Peyer's patch (tissue), 4 donors: ENCODE results near the gene OR2S2. TPM values are rescaled to one million over a fixed set of nuclear protein-coding genes. Genes with fewer than 3 reads are reported as not detected.

Experiments
- DNase-seq, 3 donors: peaks; one replicate each; pipeline ENCODE4 v3.0.0-alpha.2; 2017 to 2019
- H3K27ac ChIP-seq, 4 donors: fragments of 200-600 bp; sonication (generic); one replicate each; pipeline ENCODE4 v1.5.1; 2016 to 2019
- H3K27me3 ChIP-seq, 2 donors: fragments of 200-600 bp; sonication (generic); one replicate each; pipeline ENCODE4 v1.5.1; 2019
- H3K36me3 ChIP-seq, 3 donors: fragments of 200-600 bp; sonication (generic); one replicate each; pipeline ENCODE4 v1.5.1; 2016 to 2019
- H3K4me1 ChIP-seq, 4 donors: fragments of 200-600 bp; sonication (generic); one replicate each; pipeline ENCODE4 v1.5.1; 2016 to 2019
- H3K4me3 ChIP-seq, 4 donors: fragments of 200-600 bp; sonication (generic); 1 replicate in 3 of 4; 2 replicates in 1 of 4; pipeline ENCODE4 v1.5.1; 2016 to 2019; ENCODE audit warnings: mild to moderate bottlenecking in 1 of 4
- H3K9me3 ChIP-seq, 4 donors: fragments of 200-600 bp; sonication (generic); one replicate each; pipeline ENCODE4 v1.5.1; 2016 to 2019; ENCODE audit warnings: mild to moderate bottlenecking in 1 of 4
- POLR2A ChIP-seq, 2 donors: fragments of 450-650 bp; IDR thresholded peaks; one replicate each; pipeline ENCODE4 v1.5.1; 2017; ENCODE audit warnings: antibody characterized with exemption in 2 of 2, mild to moderate bottlenecking in 2 of 2, moderate library complexity in 2 of 2
- total RNA-seq, 4 donors: library from RNA; depleted of rRNA; stranded (reverse); fragments of >200 nt; gene quantifications; one replicate each; pipeline ENCODE4 v1.1.0, GENCODE V29; 2016
- TF ChIP-seq, protein P1 (sequence below), 6 experiments: fragments of 450-650 bp in 4 of 6; fragments of 200-600 bp in 2 of 6; sonication (generic) in 1 of 6; IDR thresholded peaks; one replicate each; pipeline ENCODE4 v1.5.1; 2017 to 2019; ENCODE audit warnings: antibody characterized with exemption in 6 of 6, mild to moderate bottlenecking in 3 of 6, moderate library complexity in 1 of 6

Gene OR2S2
- total RNA-seq, 4 donors from 2014 or later: not detected

DNA sequence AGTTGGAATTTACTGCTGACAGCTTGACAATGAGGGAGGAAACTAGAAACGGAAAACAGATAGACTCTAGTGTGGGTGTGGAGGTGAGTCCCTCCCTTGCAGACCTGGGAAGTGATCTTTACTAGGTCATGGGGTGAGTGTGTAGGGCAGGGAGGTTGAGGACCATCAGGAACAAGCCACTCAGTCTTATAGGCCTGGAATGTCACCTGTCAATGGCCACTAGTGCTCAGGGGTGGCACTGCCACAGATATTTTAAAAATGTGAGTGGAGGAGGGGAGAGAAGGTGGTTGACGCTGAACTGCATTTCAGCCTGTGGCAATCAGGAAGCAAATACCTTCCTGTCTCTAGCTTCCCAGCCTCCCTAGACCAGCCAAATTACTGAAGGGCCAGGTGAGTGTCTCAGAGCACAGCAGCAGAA is 9.0 kb downstream of the OR2S2 start:
- TF ChIP-seq, protein P1, sequence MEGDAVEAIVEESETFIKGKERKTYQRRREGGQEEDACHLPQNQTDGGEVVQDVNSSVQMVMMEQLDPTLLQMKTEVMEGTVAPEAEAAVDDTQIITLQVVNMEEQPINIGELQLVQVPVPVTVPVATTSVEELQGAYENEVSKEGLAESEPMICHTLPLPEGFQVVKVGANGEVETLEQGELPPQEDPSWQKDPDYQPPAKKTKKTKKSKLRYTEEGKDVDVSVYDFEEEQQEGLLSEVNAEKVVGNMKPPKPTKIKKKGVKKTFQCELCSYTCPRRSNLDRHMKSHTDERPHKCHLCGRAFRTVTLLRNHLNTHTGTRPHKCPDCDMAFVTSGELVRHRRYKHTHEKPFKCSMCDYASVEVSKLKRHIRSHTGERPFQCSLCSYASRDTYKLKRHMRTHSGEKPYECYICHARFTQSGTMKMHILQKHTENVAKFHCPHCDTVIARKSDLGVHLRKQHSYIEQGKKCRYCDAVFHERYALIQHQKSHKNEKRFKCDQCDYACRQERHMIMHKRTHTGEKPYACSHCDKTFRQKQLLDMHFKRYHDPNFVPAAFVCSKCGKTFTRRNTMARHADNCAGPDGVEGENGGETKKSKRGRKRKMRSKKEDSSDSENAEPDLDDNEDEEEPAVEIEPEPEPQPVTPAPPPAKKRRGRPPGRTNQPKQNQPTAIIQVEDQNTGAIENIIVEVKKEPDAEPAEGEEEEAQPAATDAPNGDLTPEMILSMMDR (IDR thresholded peaks at IDR 0.05): no peak
- TF ChIP-seq POLR2A (IDR thresholded peaks at IDR 0.05): no peak
- H3K27me3 ChIP-seq: no peaks in the 10 kb centered on the region

DNA sequence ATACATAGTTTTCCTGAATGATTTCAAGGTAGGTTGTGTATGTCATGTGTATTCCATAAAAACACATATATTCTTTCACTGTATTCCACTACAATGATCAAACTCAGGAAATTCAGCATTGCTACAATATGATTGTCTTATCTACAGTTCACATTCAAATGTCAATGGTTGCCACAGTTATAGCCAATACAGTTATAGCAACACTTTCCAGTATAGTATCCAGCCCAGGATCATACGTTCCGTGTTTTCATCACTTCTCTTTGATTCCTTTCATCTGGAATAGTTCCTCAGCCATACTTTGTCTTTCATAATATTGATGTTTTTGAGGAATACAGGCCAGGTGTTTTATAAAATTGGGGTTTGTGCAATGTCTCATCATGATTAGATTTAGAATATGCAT is 9.5 kb downstream of the OR2S2 start:
- H3K27me3 ChIP-seq: no peaks in the 10 kb centered on the region
- no peaks in the 10 kb centered on the region for H3K36me3 ChIP-seq
- no peak for DNase-seq
- H3K4me1 ChIP-seq: peaks cover 0 to 24% (median 5%) of the 10 kb centered on the region in 4 donors
- TF ChIP-seq, protein P1 (IDR thresholded peaks at IDR 0.05): no peak
- no peak overlapping the region for H3K4me3 ChIP-seq
- H3K27ac ChIP-seq: no peak overlapping the region
- H3K9me3 ChIP-seq: no peaks in the 10 kb centered on the region

More for the DNA sequence above, 9.0 kb downstream of the OR2S2 start:
- H3K36me3 ChIP-seq: no peaks in the 10 kb centered on the region
- no peaks in the 10 kb centered on the region for H3K9me3 ChIP-seq
- no peak for DNase-seq
- peak overlapping the region in 3 of 4 donors; percentile 18 to 34 (median 27) for H3K27ac ChIP-seq
- peaks cover 0 to 24% (median 5%) of the 10 kb centered on the region in 4 donors for H3K4me1 ChIP-seq
- no peak overlapping the region for H3K4me3 ChIP-seq

DNA sequence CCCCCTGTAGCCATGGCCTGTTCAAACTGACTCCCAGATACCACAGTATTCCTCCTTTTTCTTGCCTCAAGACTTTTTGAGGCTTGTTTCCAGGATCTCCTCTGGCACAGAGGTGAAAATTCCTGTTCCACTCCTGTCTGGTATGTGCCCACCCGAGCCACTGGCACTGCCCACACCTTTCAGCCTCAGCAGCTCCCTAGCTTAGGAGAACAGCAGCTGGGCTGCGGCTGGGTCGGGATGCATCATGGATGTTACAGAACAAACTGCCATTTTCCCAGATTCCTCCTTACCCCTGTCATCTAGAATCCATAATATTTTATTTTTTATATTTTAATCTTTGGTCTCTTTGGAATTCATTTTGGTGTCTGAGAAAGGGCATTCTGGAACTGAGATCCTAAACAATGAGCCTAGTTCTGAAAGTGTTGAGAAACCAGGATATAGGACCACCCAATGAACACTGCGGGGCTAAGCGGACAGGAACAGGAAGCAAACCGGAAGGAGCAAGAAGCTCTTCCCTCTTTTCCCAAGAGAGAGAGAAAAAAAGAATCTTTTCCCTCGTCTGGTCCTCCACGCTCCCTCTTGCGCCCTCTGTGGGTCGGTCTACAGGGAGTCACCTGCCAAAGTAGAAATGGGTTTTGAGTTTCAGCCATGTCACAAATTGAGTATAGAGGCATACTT is 12.5 kb downstream of the OR2S2 start:
- peak; percentile 75 to 91 (median 87) for DNase-seq
- Histone ChIP-seq H3K27me3 (no peaks in the 10 kb centered on the region), H3K36me3 (no peaks in the 10 kb centered on the region), H3K9me3 (no peaks in the 10 kb centered on the region), H3K4me3 (no peak overlapping the region), H3K27ac (peak overlapping the region in 3 of 4 donors; percentile 0 to 68 (median 13)), H3K4me1 (peaks cover 0 to 33% (median 5%) of the 10 kb centered on the region in 4 donors)
- TF ChIP-seq POLR2A (IDR thresholded peaks at IDR 0.05): no peak
- TF ChIP-seq, protein P1 (IDR thresholded peaks at IDR 0.05): peak; percentile 53 to 84 (median 74)

DNA sequence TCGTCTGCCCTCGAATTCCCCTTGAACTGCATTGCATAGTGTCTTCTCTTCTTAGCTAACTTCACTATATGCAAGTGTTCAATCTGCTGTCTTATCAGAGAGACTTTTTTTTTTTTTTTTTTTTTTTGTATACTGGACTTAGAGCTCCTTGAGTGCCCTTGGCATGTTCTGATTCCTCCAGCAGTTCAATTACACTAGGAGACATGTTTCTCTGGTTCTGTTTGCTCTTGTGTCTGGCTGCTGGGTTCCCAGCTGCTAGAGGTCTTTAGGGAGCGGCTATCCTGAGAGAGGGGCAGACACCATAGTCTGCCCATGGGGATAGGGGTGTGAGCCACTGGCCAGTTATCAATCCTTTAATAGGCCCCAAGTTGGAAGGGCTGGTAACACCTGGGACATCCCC is 13.1 kb downstream of the OR2S2 start:
- H3K4me3 ChIP-seq: no peak overlapping the region
- H3K27me3 ChIP-seq: no peaks in the 10 kb centered on the region
- no peaks in the 10 kb centered on the region for H3K9me3 ChIP-seq
- H3K36me3 ChIP-seq: no peaks in the 10 kb centered on the region
- TF ChIP-seq, protein P1 (IDR thresholded peaks at IDR 0.05): no peak
- no peak for TF ChIP-seq POLR2A (IDR thresholded peaks at IDR 0.05)
- H3K27ac ChIP-seq: peak overlapping the region in 3 of 4 donors; percentile 0 to 68 (median 13)
- H3K4me1 ChIP-seq: peaks cover 0 to 40% (median 5%) of the 10 kb centered on the region in 4 donors
- DNase-seq: no peak

DNA sequence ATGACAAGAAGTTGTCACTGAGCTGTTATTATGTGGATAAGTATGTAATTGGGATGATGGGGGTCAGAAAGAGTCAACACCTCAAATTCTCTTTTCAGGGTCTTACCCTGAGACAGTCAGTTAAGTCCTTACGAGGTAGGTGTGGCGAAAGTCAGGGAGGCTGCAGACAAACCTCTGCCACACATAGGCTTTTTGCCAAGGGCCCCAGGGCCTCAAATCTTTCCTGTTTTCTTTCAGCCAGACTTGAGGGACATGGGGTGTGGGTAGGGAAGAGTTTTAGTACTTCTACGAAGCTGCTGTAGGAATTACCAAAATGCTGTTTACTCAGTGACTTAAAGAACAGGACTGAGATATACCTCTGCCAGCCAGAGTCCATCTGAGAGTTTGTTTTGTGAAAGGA is 13.8 kb downstream of the OR2S2 start:
- no peak for TF ChIP-seq POLR2A (IDR thresholded peaks at IDR 0.05)
- TF ChIP-seq, protein P1 (IDR thresholded peaks at IDR 0.05): no peak
- no peak overlapping the region for H3K27ac ChIP-seq

More for the DNA sequence above, 13.8 kb downstream of the OR2S2 start:
- Histone ChIP-seq H3K27me3 (no peaks in the 10 kb centered on the region), H3K9me3 (no peaks in the 10 kb centered on the region), H3K4me3 (no peak overlapping the region), H3K36me3 (no peaks in the 10 kb centered on the region), H3K4me1 (peaks cover 0 to 40% (median 5%) of the 10 kb centered on the region in 4 donors)
- DNase-seq: no peak
